HUDEP-2 (cell line): Measurements from ENCODE around the gene PRICKLE4.

ENCODE experiments used
- DNase-seq, 76 experiments: peaks; one replicate each; lab custom pipeline; 2025; ENCODE audit not compliant: unreplicated experiment in 76 of 76; lab: John Stamatoyannopoulos, UW

The PRICKLE4 gene

GRCh38 chr6:41780551-41781365 lies at the start of gene PRICKLE4:
Gene PRICKLE4, plus strand, starts transcription at chr6:41780782. Its CDS starts 2,692 bp downstream, at chr6:41783474.
- DNase-seq: peak in 55 of 76 experiments; percentile 13 to 78 (median 50)

- DNase-seq: no peak
Observed at GRCh38 chr6:41731561-41732086, 49.0 kb upstream of the PRICKLE4 start.

DNA sequence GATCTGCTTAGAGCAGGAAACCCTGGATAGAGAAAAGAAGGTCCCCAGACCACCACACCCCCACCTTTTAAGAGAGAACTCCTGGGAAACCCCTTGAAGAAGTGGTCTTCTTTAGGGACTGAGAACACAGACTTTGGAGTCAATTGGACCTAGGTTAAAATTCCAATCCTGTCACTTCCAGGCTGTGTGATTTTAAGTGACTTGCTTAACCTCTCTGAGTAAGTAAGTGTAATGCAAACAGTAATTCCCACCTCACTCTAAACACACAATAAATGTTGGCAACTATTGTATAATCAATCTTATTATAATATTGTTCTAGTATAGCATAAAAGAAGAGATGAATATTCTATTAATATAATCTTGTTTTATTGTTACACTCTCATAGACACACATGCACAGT lies 48.4 kb upstream of the PRICKLE4 start:
- DNase-seq: no peak

- no peak for DNase-seq
Observed at GRCh38 chr6:41732591-41733359, 47.8 kb upstream of the PRICKLE4 start.

DNA sequence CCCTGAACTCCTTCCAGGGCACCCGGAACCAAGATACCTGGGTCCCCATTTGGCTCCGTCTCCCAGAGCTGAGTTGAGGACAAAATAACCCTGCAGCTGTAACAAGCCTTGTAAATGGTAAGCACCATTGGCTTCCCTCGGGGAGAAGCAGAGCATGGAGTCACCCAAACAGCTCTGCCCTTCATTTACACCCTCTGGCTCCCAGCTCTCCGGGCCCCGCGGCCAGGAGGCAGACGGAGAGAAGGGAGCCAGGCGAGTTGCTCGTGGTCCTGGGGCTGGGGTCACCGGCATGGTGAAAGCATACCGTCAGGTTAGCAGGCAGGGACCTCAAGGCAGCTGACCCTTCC lies 47.2 kb upstream of the PRICKLE4 start:
- no peak for DNase-seq

DNA sequence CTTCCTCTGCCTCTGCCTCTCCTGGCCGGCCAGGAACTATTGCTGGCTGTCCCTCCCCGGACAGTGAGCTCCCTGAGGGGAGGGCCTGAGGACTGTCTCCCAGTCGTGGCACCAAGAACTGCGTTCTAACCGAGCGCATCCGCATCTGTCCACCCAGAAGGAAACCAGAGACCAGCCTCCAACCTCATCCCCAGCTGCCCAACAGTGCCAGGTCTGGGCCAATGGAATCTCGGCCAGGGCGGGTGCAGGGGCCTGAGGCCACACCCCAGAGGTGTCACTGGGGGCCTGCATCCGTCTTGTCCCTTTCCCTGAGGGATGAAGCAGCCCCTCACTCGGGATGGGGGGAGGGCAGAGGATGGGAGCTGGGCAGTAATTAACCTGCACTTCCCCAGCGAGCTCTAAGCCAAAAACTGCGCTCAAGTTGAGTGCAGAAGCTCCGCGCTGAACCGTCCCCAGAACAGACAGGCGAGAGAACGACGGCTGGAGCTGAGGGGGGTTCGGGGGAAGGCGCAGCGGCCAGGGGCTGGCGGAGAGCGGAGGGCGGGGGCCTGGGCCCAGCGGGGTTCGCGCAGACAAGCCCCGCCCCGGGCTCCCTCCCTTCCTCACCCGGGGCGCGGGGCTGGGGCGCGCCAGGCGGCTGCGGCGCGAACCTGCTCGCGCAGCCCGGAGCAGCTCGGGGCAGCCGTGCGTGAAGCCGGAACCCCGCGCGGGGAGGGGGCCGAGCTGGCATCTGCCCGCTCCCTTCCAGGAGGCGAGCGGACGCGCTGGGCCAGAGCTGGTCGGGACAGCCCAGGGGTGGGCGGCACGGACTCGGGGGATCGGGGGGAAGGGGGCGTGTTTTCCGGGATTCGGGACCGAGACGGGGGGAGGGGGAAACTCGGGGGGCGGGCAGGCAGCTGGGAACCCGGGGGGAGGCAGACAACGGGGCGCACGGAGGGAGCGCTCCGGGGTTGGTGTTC lies 46.6 kb upstream of the PRICKLE4 start:
- peak in 5 of 76 experiments; percentile 11 to 39 (median 20) for DNase-seq

GRCh38 chr6:41734666-41735426 lies 45.7 kb upstream of the PRICKLE4 start:
- DNase-seq: peak in 7 of 76 experiments; percentile 15 to 43 (median 31)

GRCh38 chr6:41735427-41736185 lies 45.0 kb upstream of the PRICKLE4 start, which contains the start of gene TFEB:
Gene TFEB, minus strand, starts transcription at chr6:41735608. Its CDS starts 44,395 bp downstream, at chr6:41691213.
- peak in 74 of 76 experiments; percentile 61 to 96 (median 89) for DNase-seq

- no peak for DNase-seq
Observed at GRCh38 chr6:41736186-41736733, 44.3 kb upstream of the PRICKLE4 start.

DNA sequence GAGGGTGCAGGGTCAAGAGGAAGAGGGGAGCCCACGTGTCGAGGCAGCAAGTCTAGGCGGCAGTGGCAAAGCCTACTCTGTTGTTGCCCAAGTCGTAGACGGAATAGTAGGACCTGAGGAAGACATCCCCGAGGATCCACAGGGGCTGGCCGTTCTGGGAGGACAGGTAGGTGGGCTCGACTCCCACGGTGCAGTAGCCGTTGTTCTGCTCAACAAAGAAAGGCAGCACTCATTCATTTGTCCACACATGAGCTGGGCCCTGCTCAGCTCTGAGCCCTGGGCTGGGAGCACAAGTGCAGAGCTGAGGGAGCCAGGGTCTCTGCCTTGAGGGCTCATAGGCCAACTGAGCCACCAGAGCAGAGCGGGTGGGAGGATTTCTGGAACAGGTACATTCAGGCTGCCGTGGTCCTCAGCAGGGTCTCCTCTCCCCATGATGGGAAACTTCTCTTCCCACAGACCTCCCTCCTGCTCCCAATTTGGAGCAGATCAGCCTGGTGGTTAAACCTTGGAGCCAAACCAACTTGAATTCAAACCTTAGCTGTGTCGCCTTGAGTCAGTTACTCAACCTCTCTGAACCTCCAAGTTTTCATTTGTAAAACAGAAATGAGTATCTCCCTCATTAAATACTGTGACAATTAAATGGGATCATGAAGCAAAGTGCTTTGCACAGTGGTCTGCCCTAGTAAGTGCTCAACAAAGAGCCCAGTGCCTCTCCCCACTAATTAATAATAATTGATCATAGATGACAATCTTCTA lies 43.6 kb upstream of the PRICKLE4 start:
- DNase-seq: no peak

DNA sequence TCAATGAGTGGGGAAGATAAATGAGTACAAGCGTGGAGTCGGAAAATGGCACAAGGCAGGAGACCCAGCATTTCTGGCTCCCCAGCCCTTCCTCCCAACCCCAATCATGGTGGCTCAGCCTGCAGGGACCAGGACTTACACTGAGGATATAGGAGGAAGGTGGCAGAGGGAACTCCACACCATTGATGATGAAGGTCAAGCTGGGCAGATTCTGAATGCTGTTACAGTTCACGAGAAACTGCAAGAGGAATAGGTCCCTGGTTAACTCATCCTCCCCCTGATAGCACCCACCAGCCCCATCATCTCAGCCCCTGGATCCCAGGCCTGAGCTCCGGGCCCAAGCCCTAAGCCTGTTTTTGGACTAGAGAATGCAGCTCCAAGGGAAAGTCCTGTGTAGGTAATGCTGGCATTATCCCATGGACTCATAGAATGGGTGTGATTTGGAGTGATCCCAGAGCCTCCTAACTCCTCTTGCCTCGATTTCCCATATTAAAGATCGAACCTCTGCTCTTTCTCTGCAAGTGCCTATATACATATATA lies 42.9 kb upstream of the PRICKLE4 start:
- no peak for DNase-seq

DNA sequence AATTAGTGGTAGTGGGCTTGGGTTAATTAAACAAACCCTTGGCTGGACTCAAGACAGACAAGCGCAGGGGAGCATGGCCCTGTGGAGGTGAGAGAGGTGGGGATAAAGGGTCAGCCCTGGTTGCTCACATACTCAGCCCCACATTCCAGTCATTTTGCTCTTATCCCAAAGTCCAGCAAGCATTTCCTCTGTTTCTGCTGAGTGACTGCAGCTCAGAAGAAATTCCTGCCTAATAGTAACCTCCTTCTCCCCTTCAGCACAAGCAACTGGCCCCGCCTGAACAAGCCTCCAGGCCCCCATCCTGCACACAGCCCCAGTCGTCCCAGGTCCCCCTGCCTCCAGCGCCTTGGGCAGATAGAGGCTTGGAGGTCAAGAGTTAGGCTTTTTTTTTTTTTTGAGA lies 41.5 kb upstream of the PRICKLE4 start:
- no peak for DNase-seq

DNA sequence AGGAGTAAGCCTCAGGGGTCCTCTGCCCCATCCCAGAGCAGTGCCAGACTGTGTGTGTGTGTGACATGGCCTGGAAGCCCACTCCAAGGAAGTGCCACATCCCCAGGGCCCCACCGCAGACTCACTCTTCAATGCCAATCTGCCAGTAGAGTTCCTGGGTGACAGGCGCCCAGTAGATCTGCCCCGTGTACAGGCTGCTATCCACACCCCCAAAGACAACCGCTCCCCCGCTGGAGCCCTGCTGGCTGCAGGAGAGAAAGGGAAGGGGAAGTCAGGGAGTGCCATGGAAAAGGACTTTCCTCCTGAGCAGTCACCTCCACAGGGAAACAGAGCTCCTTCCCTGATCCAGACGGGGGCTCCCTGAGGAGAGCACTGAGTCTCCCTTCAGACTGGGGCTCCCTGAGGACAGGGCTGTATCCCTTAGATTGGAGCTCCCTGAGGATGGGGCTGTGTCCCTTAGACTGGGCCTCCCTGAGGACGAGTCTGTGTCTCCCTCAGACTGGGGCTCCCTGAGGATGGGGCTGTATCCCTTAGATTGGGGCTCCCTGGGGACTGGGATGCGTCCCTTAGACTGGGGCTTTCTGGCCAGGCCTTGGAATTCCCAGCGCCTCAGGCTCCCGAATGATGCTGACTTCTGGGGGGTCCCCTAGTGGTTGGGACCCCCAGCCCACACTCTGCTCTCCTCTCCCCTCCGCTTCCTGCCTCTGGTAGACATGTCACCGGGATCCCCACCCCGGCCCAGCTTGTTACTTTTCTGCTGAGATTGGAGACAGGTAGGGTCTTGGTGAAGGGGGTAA lies 40.0 kb upstream of the PRICKLE4 start:
- no peak for DNase-seq

DNA sequence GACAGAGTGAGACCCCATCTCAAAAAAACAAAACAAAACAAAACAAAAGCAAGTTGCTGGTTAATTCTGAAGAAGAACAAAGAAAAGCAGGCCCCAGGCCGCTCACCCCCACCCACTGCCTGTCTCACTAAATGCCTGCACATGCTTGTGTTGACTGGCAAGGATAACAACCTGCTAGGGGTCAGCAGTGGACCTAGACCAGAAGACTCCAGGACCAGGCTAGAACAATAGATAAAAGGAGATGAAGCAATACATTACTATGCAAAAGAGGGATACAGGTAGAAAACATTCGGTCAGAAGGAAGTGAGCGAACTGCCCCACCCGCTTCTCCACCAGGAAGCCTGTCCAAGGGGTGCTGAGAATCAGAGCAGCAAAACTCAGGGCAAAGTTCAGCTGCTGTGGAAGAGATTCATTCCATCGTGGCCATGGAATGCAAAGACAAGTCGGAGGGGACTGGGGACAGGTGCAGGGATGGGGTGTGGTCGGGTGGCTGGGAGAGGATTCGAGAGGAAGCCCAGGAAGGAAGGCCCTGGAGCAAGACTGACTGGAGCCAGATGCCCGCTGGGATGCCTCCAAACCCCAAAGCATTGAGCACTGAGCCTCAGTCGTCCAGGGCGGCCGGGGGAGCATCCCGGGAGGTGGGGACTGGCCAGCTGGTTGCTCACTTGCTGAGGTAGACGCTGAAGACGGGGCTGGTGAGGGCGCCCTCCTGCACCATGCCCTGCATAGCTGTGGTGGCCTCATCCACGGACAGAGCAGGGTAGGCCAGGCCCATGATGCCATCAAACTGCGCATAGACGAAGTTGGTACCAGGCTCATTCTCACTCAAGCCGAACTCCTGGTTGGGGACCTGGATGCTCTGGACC lies 38.7 kb upstream of the PRICKLE4 start:
- no peak for DNase-seq

GRCh38 chr6:41743406-41744235 lies 37.0 kb upstream of the PRICKLE4 start:
- DNase-seq: no peak
